Measurements from ENCODE around the gene NUTM1. TPM values are rescaled to one million over a fixed set of nuclear protein-coding genes. Genes with fewer than 3 reads are reported as not detected.
"Not testable (repeated sequence)": the region's sequence is repeated elsewhere in the genome, so short reads cannot be mapped to it uniquely, and the experiment has no call there.

The NUTM1 gene
- total RNA-seq, 1 donor from 2014 or later, result not detected

DNA sequence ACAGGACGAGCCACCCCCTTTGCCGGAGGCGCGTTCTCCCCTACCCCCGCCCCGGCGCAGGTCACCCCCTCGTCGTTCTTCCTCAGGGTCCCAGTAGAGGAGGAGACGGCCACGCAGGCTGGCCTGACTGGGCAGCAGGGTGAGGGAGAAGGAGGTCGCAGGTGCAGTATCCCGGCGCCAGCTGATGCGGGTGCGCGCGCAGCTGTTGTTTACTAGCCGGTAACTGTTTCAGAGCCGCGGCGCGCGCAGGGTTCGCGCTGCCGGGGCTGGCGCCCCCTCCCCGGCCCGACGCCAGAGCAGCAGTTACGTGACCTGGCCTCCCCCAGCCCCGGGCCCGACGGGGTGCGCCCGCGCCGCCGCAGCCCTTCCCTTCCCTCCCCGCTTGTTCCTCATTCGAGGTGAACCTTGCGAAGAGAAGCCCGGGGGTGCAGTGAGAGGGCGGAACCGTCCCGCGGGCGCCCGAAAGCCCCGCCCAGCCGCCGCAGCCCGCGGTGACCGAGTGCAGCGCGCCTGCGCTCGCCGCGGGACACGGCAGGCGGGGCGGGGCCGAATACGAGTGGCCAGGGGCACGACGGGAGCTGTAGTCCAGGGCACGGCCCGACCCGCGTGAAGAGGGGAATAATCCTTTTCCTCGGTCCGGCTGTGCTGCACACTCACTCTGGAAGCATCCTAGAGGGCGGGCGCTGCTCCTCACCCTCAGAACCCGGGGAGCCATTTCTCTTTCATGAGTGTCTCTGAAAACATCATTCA is 5.4 kb upstream of the NUTM1 start, which contains the start of gene SLC12A6:
Gene SLC12A6, minus strand, starts transcription at position 225 of the 750 bp plus-strand sequence. CDS start 1,101 bp downstream, outside the sequence.
- DNase-seq, result peak; percentile 79

DNA sequence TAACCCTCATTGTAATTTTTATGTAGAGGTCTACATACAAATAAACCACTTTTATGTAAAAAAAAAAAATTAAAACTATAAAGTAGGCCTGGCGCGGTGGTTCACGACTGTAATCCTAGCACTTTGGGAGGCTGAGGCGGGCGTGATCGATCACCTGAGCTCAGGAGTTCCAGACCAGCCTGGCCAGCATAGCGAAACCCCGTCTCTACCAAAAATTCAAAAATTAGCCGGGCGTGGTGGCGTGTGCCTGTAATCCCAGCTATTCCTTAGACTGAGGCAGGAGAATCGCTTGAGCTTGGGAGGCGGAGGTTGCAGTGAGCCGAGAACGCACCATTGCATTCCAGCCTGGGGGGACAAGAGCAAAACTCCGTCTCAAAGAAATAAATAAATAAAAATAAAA is 4.8 kb upstream of the NUTM1 start:
- no peak for DNase-seq

DNA sequence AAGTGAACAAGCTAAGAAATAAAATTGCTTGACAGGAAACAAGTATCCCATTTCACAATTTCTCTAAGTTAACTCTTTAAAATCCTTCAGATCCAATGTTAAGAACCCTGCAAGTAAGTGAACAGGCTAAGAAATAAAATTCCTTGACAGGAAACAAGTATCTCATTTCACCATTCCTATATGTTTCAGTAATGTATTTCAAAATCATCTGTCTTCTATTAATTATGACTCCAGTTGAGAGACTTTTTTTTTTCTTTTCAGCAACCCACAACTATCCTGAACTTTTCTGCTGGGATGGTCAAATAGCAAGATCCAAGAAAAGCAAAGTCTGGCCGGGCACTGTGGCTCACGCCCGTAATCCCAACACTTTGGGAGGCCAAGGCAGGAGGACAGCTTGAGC is 3.2 kb upstream of the NUTM1 start:
- DNase-seq, result no peak

DNA sequence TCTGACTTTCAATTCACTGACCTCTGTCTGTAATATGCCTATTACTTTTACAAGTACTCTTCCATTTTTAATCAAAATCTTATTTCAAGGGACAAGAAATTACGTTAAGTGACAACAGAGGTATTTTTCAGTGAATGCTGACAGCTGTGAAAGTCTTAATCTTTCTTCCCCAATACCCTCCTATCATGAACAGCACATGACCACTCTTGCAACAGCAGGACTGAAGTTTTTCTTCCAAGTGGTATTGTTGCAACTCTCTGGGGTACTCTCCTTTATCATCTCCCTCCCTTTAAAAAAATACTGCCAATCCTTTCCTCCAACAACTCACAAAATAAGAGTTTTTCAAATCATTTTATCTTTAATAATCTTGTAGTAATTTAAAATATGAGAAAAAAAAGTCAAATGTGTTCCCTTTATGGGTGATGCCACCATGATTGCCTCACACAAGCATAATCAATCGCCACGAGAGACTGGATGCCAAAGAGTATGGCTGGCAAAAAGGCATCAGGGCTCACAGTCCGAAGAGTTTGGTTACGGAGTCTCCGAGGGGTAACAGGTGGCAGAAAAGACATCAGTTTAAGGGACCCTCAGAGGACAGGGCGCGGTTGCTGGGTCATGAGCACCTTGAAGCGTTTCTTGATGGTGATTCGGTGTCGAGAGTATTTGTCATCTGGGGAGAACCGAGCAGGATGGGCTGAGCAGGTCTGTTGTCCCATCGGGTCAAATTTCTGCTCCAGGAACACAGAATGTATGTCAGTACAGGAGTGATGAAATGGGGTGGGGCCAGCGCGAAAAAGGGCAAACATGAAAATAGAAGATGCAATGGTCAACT is 1.5 kb upstream of the NUTM1 start:
- DNase-seq, result no peak

DNA sequence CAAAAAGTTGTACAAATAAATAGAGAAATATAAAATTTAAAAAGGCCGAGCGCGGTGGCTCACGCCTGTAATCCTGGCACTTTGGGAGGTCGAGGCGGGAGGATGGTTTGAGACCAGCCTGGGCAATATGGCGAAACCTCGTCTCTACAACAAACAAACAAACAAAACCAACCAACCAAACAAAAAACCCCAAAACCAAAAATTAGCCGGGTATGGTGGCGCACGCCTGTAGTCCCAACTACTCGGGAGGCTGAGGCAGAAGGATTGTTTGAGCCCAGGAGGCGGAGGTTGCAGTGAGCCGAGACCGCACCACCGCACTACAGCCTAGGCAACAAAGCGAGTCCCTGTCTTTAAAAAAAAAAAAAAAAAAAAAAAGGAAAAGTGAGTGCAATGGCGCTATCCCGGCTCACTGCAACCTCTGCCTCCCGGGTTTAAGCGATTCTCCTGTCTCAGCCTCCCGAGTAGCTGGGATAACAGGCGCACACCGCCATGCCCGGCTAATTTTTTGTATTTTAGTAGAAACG is 840 bp upstream of the NUTM1 start:
- DNase-seq, result not testable (repeated sequence)

DNA sequence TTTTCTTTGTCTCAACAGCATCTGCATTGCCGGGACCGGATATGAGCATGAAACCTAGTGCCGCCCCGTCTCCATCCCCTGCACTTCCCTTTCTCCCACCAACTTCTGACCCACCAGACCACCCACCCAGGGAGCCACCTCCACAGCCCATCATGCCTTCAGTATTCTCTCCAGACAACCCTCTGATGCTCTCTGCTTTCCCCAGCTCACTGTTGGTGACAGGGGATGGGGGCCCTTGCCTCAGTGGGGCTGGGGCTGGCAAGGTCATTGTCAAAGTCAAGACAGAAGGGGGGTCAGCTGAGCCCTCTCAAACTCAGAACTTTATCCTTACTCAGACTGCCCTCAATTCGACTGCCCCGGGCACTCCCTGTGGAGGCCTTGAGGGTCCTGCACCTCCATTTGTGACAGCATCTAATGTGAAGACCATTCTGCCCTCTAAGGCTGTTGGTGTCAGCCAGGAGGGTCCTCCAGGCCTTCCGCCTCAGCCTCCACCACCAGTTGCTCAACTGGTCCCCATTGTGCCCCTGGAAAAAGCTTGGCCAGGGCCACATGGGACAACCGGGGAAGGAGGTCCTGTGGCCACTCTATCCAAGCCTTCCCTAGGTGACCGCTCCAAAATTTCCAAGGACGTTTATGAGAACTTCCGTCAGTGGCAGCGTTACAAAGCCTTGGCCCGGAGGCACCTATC is 5.0 kb downstream of the NUTM1 start:
- no peak for DNase-seq

DNA sequence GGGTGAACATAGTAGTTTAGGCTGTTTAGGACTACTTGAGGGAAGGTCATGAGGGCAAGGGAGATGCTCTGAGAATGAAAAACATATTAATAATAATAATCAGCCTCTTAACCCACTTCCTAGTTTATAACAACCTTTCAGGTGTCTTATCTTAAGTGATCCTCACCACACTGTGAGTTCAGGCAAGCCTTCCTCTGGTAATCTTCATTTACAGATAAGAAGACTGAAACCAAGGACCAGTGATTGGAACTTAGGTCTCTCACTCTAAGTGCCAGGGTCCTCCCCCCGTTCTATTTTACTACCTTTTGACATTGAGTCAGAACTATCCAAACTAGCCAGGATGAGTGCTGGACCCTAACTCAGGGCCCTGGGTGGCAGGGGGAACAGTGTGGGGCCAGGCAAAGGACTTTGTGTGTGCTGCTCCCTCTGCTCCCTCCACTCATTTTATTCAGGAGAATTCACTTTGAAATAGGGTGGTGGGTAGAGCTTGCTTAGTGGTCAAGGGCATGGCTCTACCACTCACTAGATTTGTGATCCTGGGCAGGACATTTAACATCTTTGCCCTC is 5.7 kb downstream of the NUTM1 start:
- DNase-seq, result no peak

DNA sequence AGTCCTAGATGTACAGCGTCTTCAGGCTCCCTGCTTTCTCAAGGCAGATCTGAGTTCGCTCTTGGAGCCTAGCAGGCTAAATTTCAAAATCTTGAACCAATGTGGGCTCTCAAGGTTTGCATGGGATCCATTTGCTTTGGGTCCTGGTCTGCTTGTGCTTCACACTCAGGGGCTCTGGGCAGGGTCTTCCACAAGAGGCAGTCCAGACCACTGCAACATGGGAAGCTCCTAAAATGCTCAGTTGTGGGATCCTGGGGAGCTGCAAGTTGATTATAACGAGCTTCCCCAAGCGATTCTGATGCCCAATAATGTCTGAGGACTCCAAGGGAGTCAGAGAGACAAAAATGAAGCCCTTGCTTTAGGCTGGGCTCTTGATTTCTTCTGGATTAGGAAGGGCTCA is 6.7 kb downstream of the NUTM1 start:
- DNase-seq, result no peak

DNA sequence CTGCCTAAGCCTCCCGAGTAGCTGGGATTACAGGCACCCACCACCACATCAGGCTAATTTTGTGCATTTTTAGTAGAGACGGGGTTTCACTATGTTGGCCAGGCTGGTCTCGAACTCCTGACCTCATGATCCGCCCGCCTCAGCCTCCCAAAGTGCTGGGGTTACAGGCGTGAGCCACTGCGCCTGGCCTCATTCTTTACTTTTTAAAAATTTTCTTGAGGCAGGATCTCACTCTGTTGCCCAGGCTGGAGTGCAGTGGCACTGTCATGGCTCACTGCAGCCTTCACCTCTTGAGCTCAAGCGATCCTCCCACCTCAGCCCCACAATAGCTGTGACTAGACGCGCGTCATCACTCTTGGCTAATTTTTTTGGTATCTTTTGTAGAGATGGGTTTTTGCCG is 9.9 kb downstream of the NUTM1 start:
- not testable (repeated sequence) for DNase-seq

DNA sequence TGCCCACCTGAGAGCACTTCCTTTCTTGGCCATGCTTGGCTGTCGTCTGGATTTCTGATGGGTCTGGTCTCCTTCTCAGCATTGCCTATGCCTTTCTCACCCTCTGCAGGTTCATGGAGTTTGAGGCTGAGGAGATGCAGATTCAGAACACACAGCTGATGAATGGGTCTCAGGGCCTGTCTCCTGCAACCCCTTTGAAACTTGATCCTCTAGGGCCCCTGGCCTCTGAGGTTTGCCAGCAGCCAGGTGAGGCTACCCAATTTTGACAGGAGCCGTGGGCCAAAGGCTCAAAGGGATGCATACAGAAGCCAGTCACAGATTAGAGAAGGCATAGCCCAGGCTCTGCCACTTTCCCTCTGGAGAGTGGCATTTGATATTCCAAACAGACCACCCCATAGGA is 10.5 kb downstream of the NUTM1 start:
- no peak for DNase-seq

DNA sequence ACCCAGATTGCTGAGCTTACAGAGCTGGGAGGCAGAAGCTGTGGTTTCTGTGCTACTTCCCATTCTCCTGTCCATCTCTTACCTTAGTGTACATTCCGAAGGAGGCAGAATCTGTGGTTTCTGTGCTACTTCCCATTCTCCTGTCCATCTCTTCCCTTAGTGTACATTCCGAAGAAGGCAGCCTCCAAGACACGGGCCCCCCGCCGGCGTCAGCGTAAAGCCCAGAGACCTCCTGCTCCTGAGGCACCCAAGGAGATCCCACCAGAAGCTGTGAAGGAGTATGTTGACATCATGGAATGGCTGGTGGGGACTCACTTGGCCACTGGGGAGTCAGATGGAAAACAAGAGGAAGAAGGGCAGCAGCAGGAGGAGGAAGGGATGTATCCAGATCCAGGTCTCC is 11.2 kb downstream of the NUTM1 start:
- no peak for DNase-seq

DNA sequence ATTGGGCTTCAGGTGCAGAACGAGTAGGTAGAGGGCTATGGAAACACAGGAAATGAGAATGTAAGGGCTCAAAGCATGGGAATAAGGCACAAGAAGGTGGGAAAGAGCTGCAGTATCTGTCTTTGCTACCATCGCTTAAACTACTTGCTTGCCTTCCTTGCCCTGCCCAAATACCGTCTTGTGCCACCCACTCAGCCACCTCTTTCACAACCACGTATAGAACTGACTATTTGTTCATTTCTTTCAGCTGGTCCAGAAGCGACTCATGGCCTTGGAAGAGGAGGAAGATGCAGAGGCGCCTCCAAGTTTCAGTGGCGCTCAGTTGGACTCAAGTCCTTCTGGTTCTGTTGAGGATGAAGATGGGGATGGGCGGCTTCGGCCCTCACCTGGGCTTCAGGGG is 12.1 kb downstream of the NUTM1 start:
- no peak for DNase-seq

DNA sequence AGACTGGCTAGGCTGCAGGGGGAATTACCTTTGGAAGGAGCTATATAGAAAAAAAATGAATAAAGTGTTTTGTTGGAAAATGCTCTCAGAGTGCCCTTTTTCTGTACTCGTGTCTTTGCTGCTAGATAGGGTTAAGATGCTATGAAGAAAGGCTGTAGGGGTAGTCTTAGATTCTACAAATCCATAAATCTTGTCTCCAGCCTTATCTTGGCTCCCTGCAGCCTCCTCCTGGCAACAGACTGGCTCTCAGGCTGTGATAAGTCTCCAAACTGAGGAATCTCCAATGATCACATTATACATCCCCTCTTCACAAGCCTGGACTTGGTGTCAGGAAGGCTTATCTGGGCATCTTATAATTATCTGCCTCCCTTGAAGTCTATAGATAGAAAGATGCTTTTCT is 14.5 kb downstream of the NUTM1 start:
- DNase-seq, result no peak

DNA sequence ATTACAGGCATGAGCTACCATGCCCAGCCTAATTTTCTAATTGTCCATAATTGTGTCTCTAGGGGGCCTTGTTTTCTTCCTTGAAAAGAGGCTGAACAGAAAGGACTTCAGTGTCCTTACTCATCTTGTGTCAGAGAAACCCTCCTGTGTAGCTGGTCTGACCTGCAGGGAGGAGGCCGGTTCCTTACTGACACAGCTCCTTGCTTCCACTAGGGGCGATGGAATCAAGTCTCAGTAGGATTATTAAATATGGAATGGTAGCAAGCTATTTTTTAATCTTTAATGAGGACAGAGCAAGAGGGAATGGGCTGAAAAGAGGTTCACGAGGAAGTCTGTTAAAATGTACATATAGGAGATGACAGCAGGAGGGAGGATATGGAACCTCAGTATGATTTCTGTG is 15.3 kb downstream of the NUTM1 start:
- DNase-seq, result no peak

DNA sequence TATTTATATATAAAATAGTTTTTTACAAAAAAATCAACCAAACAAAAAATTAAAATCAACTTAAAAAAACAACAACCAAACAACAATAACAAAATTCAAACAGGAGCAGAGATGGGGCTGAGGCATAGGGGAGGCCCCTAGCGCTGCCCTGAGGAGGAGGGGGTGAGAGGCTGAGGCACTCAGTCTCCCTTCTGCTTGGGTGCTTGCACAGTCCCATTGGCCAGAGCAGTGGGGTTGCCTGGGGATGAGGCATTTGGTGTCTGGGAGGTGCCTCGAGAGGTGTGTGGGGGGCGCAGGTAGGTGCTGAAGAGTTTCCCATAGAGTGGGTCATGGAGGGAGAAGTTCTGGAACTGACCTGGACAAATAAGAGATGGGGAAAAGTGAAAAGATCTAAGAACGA is 15.8 kb downstream of the NUTM1 start:
- DNase-seq, result no peak

DNA sequence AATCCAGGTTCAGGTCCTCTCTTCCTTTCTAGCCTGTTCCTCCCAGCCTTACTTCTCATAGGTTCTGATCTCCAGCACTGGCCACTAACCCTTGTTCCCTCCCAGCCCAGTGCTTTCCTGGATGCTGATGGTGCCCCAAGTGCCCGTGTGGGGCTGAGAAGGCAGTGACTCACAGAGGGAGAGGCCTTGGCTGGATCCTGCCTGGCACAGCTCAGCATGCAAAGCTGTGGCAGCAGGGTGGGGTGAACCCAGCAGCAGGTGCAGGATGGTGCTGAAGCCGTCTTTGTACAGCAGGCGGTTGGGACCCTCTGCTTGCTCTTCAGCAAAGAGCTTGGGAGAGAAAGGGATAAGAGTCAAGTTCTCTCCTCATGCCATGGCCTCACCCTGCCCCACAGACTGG is 16.3 kb downstream of the NUTM1 start:
- no peak for DNase-seq

DNA sequence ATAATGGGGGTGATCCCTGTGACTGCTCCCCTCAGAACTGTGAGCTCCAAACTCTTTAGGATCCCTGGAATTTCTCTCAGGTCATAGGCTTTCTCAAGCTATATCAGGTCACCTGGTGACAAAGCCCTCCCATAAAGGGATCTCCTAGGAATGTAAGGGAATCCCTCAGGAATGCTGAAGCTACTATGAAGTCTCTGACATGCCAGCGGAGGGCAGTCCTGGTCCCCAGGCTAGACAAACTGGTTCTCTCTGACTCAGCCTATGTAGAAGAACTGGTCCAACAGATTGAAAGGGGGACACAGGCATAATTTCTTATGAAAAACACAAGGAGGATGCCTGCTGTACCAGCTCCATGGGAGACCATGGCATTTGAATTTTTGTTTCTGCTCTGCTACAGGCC is 17.2 kb downstream of the NUTM1 start:
- no peak for DNase-seq

DNA sequence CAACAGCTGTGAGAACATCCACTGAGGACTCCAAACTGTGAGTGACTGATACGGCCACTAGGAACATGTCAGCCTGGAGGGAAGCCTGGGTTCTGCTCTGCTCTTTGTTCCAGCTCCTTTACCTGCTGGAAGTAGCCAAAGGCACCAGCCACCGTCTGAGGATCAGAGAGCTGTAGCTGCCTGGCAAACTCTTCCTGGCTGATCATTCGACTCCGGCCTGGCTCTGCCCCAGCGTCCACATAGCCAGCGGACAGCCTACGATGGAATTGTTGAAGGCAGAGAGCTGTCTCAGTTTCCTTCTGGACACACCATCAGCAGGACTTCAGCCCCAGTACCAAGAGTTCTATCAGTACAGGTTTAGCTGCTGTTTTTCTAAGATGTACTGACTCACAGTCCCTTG is 18.2 kb downstream of the NUTM1 start:
- no peak for DNase-seq

DNA sequence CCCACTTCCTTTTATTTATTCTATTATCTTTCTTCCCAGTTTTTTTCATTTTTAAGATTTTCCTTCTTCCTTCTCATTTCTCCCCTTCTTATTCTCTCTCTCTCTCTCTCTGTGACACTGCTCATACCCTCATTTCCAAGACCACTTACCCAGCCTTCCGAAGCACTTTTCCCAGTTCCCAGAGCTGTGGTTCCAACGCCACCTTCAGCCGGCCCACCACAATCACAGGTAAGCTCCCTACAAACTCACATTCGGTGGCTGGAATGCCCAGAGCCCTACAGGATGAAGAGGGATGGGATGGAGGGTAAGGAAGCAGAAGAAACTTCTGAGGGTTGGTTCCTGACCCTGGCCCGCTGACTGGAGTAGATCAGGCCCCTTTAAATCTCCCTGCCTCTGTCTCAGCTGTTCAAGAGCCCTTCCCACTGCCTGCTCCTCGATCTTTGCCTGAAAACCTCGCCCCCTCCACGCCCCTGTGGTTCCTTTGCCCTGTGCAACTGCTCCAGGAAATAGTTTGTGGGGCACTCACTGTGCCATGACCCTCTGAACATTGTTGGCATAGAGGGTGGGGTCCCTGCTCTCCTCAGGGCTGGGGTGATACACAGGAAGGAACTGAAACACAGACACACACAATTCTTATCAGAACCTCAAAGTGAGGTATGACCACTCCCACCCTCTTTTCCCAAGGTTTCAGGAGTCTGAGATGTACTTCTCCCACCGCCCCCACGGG is 19.1 kb downstream of the NUTM1 start:
- no peak for DNase-seq

DNA sequence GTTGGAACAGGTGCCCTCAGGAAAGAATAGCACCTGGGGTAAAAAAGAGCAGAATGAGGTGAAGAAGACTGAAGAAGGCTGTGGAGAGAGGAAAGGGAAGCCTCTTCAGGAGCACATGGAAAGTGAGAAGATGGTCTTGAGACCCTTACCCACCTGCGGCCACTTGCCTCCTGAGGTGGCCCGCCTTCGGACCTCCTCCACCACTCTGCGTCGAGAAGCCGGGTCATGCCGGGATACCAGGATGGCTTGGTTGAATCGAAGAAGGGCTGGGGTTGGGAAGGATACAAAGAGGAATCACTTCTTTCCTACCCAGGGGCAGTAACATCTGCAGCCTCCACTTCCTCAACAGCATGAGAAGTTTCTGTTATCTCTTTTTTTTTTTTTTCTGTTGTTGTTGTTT is 20.9 kb downstream of the NUTM1 start:
- no peak for DNase-seq

DNA sequence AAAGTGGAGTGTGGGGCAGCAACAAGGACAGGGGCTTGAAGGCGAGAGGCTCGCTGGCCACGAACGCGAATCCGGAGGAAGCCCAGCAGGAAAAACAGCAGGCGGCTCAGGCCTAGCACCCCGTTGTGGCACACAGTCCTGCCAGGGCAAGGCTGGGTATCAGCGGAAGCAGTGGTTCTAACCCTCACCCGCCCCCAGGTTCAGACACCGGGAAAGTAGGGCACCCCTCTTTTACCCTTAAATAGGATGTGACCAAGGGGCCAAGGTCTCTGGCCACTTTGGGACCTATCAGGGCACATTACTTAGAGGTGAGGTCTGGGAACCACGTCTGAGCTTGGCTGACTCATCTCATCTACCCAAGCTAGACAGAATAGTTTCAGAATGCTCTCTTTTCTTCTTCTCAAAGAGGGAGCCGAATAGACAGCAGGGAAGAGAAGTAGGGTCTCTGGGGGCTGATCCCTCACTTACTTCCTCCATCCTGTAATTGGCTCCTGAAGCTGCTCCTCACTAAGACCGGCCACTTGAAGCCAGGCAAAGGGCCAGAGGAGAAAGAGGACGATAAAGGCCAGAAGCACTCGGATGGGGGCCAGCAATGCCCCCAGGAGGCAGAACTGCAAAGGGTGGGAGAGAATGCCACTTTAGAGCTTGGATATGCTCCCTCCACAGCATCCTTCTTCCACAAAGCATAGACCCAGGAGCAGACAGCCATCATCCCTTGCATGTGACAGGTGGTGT is 22.1 kb downstream of the NUTM1 start:
- DNase-seq, result no peak

Data from skin of body (tissue), 2 donors.